ENCODE results near the gene DES. TPM values are rescaled to one million over a fixed set of nuclear protein-coding genes. Genes with fewer than 3 reads are reported as not detected.

Gene DES
- total and polyA plus RNA-seq, 2 of the 4 experiments (the other 2 are of a cell fraction) = 4.3 to 4.9 TPM

GRCh38 chr2:219428469-219428868, 10.3 kb downstream of the DES start:
- Histone ChIP-seq H2BK120ac (ENCODE audit: low read depth, low read length) (no peak overlapping the region), H3K36me3 (ENCODE audit: control insufficient read depth, insufficient read depth, low read length) (no peaks in the 10 kb centered on the region), H4K91ac (ENCODE audit: insufficient read depth, low read depth, low read length) (no peak overlapping the region), H4K20me1 (ENCODE audit: insufficient read depth, low read length) (peaks cover 3% of the 10 kb centered on the region; the same call in 1 of the 2 replicates), H3K4ac (ENCODE audit: low read depth, low read length) (no peak overlapping the region), H3K9me1 (ENCODE audit: insufficient read depth, low read length) (peaks cover 6% of the 10 kb centered on the region), H4K8ac (ENCODE audit: low read depth in 2 of 2, low read length in 2 of 2) (no peak overlapping the region), H4K5ac (ENCODE audit: low read depth, low read length) (no peak overlapping the region), H2AFZ (replicated peaks; ENCODE audit: low read length, poor library complexity) (no peak overlapping the region), H3K27me3 (ENCODE audit: control insufficient read depth, insufficient read depth, low read length) (no peaks in the 10 kb centered on the region; the same call in 1 of the 2 replicates), H3K4me1 (ENCODE audit: control insufficient read depth, insufficient read depth, low read length) (peaks cover 13% of the 10 kb centered on the region), H2BK20ac (ENCODE audit: low read depth, low read length) (no peak overlapping the region), H3K14ac (replicated peaks; ENCODE audit: low read depth, low read length) (no peak overlapping the region), H2AK5ac (ENCODE audit: low read depth, low read length) (no peak overlapping the region), H3K79me1 (ENCODE audit: low read depth in 1 of 2, low read length in 2 of 2) (no peaks in the 10 kb centered on the region), H2BK5ac (ENCODE audit: low read depth, low read length, poor library complexity, severe bottlenecking) (no peak overlapping the region), H2BK15ac (ENCODE audit: low read depth, low read length) (no peak overlapping the region), H2AK9ac (replicated peaks; ENCODE audit: low read depth, low read length, poor library complexity) (no peak overlapping the region), H3K4me2 (ENCODE audit: low read depth, low read length) (no peak overlapping the region), H3K4me3 (ENCODE audit: insufficient read depth, low read depth, low read length) (no peak overlapping the region), H3K27ac (ENCODE audit: insufficient read depth, low read length) (no peak overlapping the region), H3K56ac (ENCODE audit: extremely low read depth, insufficient read depth, low read length) (no peak overlapping the region), H3K18ac (ENCODE audit: low read depth, low read length) (no peak overlapping the region), H3K9ac (ENCODE audit: low read depth, low read length) (no peak overlapping the region), H3K9me3 (ENCODE audit: control insufficient read depth, insufficient read depth, low read length) (no peaks in the 10 kb centered on the region), H3K23ac (ENCODE audit: low read depth, low read length) (no peak overlapping the region)
- CTCF ChIA-PET = no interaction called here
- dilution Hi-C loops (cut with HindIII; ENCODE audit: low sequenced_read_pairs, unreplicated experiment) = no loop called here
- POLR2A ChIA-PET (ENCODE audit: unreplicated experiment) = no interaction called here
- ATAC-seq (ENCODE audit: low read depth) (no peak), DNase-seq (no peak)
- intact Hi-C loops (cut with micrococcal nuclease) = no loop called here
- no peak for TF ChIP-seq RAD21 (IDR thresholded peaks at IDR 0.05; ENCODE audit: low read length)
- TF ChIP-seq USF2 (IDR thresholded peaks at IDR 0.05; ENCODE audit: low read depth, low read length) = no peak
- no peak for TF ChIP-seq CTCF (conservative IDR thresholded peaks at IDR 0.05; ENCODE audit: low read depth, low read length)
- TF ChIP-seq NFE2L2 (IDR thresholded peaks at IDR 0.05; ENCODE audit: low read depth, low read length) = no peak
- TF ChIP-seq BHLHE40 (IDR thresholded peaks at IDR 0.05; ENCODE audit: low read depth, low read length) = no peak
- no peak for TF ChIP-seq RCOR1 (IDR thresholded peaks at IDR 0.05; ENCODE audit: insufficient replicate concordance, low read length)
- no peak for TF ChIP-seq ELK1 (IDR thresholded peaks at IDR 0.05; ENCODE audit: borderline replicate concordance, low read depth, low read length)
- TF ChIP-seq RFX5 (IDR thresholded peaks at IDR 0.05; ENCODE audit: low read depth, low read length) = no peak
- no peak for TF ChIP-seq MAFK (IDR thresholded peaks at IDR 0.05; ENCODE audit: low read depth, low read length)
- TF ChIP-seq POLR2A (IDR thresholded peaks at IDR 0.05; ENCODE audit: low read depth, low read length) = no peak
- no peak for TF ChIP-seq MXI1 (IDR thresholded peaks at IDR 0.05; ENCODE audit: borderline replicate concordance, low read depth, low read length)
- TF ChIP-seq CHD1 (IDR thresholded peaks at IDR 0.05; ENCODE audit: low read depth, low read length) = no peak
- TF ChIP-seq FOS (IDR thresholded peaks at IDR 0.05; ENCODE audit: low read depth, low read length) = no peak
- no peak for TF ChIP-seq CEBPB (IDR thresholded peaks at IDR 0.05; ENCODE audit: low read depth, low read length)
- TF ChIP-seq SMC3 (IDR thresholded peaks at IDR 0.05; ENCODE audit: low read depth, low read length) = no peak
- no peak for TF ChIP-seq MAZ (IDR thresholded peaks at IDR 0.05; ENCODE audit: borderline replicate concordance, low read depth, low read length)
- in situ Hi-C loops (cut with MboI; ENCODE audit: low sequenced_read_pairs) = no loop called here
- no TSS peak for BruUV-seq (replicated peaks)
